Body of pancreas (tissue), 4 donors: ENCODE results near the gene KCTD21. TPM values are rescaled to one million over a fixed set of nuclear protein-coding genes. Genes with fewer than 3 reads are reported as not detected.

Source experiments
- ATAC-seq: fragments of 150-250 bp; one replicate; pipeline ENCODE4 v1.9.1; 2016
- DNase-seq, 4 donors: peaks; one replicate each; pipeline ENCODE4 v3.0.0-alpha.2; 2019
- H3K27ac ChIP-seq, 4 donors: fragments of 200-600 bp; sonication (generic); 1 replicate in 3 of 4; 2 replicates in 1 of 4; pipeline versions ENCODE4 v1.5.1 to v1.6.1; 2016 to 2019; ENCODE audit warnings: mild to moderate bottlenecking in 1 of 4, mixed read lengths in 1 of 4, moderate library complexity in 1 of 4
- H3K27me3 ChIP-seq, 2 donors: fragments of 200-600 bp; sonication (generic); one replicate each; pipeline ENCODE4 v1.6.0; 2016; ENCODE audit warnings: mild to moderate bottlenecking in 1 of 2
- H3K36me3 ChIP-seq, 2 donors: fragments of 200-600 bp; sonication (generic); replicated peaks in 1 of 2; 2 replicates each; pipeline ENCODE4 v1.5.1; 2016; ENCODE audit warnings: low read depth in 2 of 2; ENCODE audit not compliant: insufficient read depth in 1 of 2
- H3K4me1 ChIP-seq: fragments of 200-600 bp; sonication (generic); one replicate; pipeline ENCODE4 v1.6.0; 2016
- H3K4me3 ChIP-seq, 2 donors: fragments of 200-600 bp; sonication (generic); 1 replicate in 1 of 2; 2 replicates in 1 of 2; pipeline ENCODE4 v1.5.1; 2016 to 2019
- H3K9me3 ChIP-seq, 3 donors: fragments of 200-600 bp; sonication (generic); 1 replicate in 2 of 3; 2 replicates in 1 of 3; pipeline ENCODE4 v1.5.1; 2016
- POLR2A ChIP-seq, 3 donors: fragments of 450-650 bp; IDR thresholded peaks; one replicate each; pipeline ENCODE4 v1.6.1; 2016; ENCODE audit warnings: antibody characterized with exemption in 3 of 3, mild to moderate bottlenecking in 2 of 3
- WGBS, 2 donors: methylation state at CpG; one replicate each; pipeline ENCODE4 v1.1.5; 2017; 5-methylcytosine and 5-hydroxymethylcytosine counted together
- intact Hi-C: fragments of 100-400 bp; cut with DNase I; formaldehyde crosslinking; loops from one replicate; pipeline ENCODE4 v1.15.1; 2023
- small RNA-seq: library from RNA; depleted of rRNA; stranded (forward); fragments of <200 nt; gene quantifications from one replicate; pipeline ENCODE3, GENCODE V24; 2016
- total RNA-seq, 2 donors: library from RNA; depleted of rRNA; stranded (reverse); fragments of >200 nt; gene quantifications; one replicate each; pipeline ENCODE4 v1.1.0, GENCODE V29; 2016
- TF ChIP-seq, protein P1 (sequence below), 7 experiments: fragments of 450-650 bp in 4 of 7; fragments of 200-600 bp in 3 of 7; sonication (generic) in 3 of 7; IDR thresholded peaks; one replicate each; pipeline ENCODE4 v1.5.1; 2016 to 2019; ENCODE audit warnings: antibody characterized with exemption in 7 of 7

The KCTD21 gene
- total RNA-seq, 2 donors from 2014 or later = 4.6 to 5.4 TPM

DNA sequence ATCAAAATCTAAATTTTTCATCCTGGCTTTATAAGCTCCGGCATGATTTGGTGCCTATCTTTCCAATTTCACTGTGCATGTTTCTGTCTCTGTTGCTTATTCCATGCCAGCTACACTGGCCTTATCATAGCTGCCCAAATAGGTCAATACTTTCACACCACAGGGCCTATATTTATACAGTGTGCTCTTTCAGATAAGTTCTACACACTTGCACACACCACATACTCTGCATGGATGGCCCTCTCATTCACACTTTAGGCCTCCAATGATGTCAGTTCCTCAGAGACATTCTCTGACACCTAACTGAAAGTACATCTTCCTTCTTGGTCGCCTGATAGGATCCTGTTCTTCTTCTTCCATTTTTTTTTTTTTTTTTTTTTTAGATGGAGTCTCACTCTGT lies 56.0 kb downstream of the KCTD21 start:
- WGBS, 2 donors = 60 to 62% methylated on average over 2 of the region's 2 CpGs
- no peaks in the 10 kb centered on the region for H3K36me3 ChIP-seq
- H3K9me3 ChIP-seq = no peaks in the 10 kb centered on the region
- intact Hi-C loops = no loop called here
- no peak overlapping the region for H3K4me3 ChIP-seq
- peaks cover 3% of the 10 kb centered on the region for H3K4me1 ChIP-seq
- DNase-seq (no peak), ATAC-seq (no peak)
- H3K27ac ChIP-seq = no peak overlapping the region
- no peaks in the 10 kb centered on the region for H3K27me3 ChIP-seq
- TF ChIP-seq POLR2A (IDR thresholded peaks at IDR 0.05) = no peak
- TF ChIP-seq, protein P1, sequence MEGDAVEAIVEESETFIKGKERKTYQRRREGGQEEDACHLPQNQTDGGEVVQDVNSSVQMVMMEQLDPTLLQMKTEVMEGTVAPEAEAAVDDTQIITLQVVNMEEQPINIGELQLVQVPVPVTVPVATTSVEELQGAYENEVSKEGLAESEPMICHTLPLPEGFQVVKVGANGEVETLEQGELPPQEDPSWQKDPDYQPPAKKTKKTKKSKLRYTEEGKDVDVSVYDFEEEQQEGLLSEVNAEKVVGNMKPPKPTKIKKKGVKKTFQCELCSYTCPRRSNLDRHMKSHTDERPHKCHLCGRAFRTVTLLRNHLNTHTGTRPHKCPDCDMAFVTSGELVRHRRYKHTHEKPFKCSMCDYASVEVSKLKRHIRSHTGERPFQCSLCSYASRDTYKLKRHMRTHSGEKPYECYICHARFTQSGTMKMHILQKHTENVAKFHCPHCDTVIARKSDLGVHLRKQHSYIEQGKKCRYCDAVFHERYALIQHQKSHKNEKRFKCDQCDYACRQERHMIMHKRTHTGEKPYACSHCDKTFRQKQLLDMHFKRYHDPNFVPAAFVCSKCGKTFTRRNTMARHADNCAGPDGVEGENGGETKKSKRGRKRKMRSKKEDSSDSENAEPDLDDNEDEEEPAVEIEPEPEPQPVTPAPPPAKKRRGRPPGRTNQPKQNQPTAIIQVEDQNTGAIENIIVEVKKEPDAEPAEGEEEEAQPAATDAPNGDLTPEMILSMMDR (IDR thresholded peaks at IDR 0.05) = no peak

DNA sequence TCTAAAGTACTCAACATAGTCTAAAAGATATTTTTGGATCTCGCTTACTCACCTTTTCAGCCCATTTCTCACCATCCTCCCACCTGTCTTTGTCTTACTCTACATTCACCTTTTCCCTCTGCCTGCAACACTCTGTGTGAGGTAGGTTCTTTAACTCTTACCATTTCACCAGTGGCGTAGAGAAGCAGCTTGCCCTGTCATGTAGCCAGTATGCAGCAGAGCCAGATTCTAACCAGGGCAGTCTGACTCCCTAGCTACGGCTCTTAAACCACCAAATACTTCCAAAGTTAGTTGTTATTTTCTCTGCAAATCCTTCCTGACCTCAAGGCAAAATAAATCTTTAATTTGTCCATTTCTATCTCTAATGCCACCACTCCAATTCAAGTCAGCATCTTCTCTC lies 56.5 kb downstream of the KCTD21 start:
- intact Hi-C loops = no loop called here
- 61 to 67% methylated on average over 3 of the region's 3 CpGs for WGBS, 2 donors
- H3K4me3 ChIP-seq = no peak overlapping the region
- H3K9me3 ChIP-seq = no peaks in the 10 kb centered on the region
- DNase-seq (no peak), ATAC-seq (no peak)
- peaks cover 3% of the 10 kb centered on the region for H3K4me1 ChIP-seq
- no peak overlapping the region for H3K27ac ChIP-seq
- H3K36me3 ChIP-seq = no peaks in the 10 kb centered on the region
- no peak for TF ChIP-seq POLR2A (IDR thresholded peaks at IDR 0.05)
- TF ChIP-seq, protein P1 (IDR thresholded peaks at IDR 0.05) = no peak
- H3K27me3 ChIP-seq = no peaks in the 10 kb centered on the region

DNA sequence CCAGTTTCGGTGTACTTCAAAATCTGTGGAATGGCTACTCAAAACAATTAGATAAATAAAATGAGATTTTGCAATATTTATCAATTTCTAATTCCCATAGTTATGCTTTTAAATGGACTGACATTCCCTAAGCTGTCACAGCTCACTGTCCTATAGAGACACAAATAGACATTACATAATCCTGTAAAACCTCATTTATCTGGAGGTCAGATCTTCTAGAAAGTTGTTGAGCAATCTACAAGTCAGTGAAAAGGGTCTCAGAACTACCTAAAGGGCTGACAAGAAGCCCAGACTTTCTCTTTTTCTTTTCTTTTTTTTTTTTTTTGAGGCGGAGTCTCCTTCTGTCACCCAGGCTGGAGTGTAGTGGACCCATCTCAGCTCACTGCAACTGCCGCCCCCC lies 61.0 kb downstream of the KCTD21 start:
- intact Hi-C loops = no loop called here
- H3K4me3 ChIP-seq = no peak overlapping the region
- peaks cover under 1% of the 10 kb centered on the region for H3K4me1 ChIP-seq
- H3K27ac ChIP-seq = no peak overlapping the region
- no peak for TF ChIP-seq POLR2A (IDR thresholded peaks at IDR 0.05)
- TF ChIP-seq, protein P1 (IDR thresholded peaks at IDR 0.05) = no peak
- H3K9me3 ChIP-seq = no peaks in the 10 kb centered on the region
- 95% methylated on average over 3 of the region's 3 CpGs for WGBS, 2 donors
- H3K36me3 ChIP-seq = peaks cover 0 to 4% of the 10 kb centered on the region in 2 donors
- no peaks in the 10 kb centered on the region for H3K27me3 ChIP-seq
- DNase-seq = no peak
- no peak for ATAC-seq

Small RNAs within 50 kb of the gene (small RNA-seq; reads per million reads assigned to genes)
- not detected for gene RNU6-126P

Other genes with a start within 250 kb of the KCTD21 start
- 10 to 100 TPM; 22.7 to 30.9 TPM for gene INTS4, start 194.0 kb downstream of the KCTD21 start, total RNA-seq
- gene KCTD14, start 165.3 kb downstream of the KCTD21 start, total RNA-seq = 10 to 100 TPM in 1 of 2 donors, 1 to 10 TPM in 1; 7.6 to 12.2 TPM
- 1 to 10 TPM in 1 of 2 donors, not detected in 1; 6.6 TPM for gene THRSP, start 124.8 kb downstream of the KCTD21 start, total RNA-seq
- 10 to 100 TPM; 53.7 to 62.0 TPM for gene NDUFC2, start 108.8 kb downstream of the KCTD21 start, total RNA-seq
- 10 to 100 TPM; 25.4 to 30.3 TPM for gene ALG8, start 49.0 kb downstream of the KCTD21 start, total RNA-seq
- gene USP35, start 293 bp upstream of the KCTD21 start, total RNA-seq = 10 to 100 TPM in 1 of 2 donors, 1 to 10 TPM in 1; 8.6 to 11.2 TPM
- 10 to 100 TPM in 1 of 2 donors, 1 to 10 TPM in 1; 6.9 to 16.9 TPM for gene GAB2, start 229.2 kb upstream of the KCTD21 start, total RNA-seq